NCI-H526 treated with DMSO at 0.1 percent for 48 hours (cell line): ENCODE data around the gene PPM1M.
"Not testable (repeated sequence)": the region's sequence is repeated elsewhere in the genome, so short reads cannot be mapped to it uniquely, and the experiment has no call there.

Source experiments
- DNase-seq: peaks from one replicate; lab custom pipeline; 2025; lab: John Stamatoyannopoulos, UW

PPM1M gene

GRCh38 chr3:52247409-52248164 is 2.0 kb downstream of the PPM1M start:
- no peak for DNase-seq

GRCh38 chr3:52248165-52248541 is 2.6 kb downstream of the PPM1M start:
- DNase-seq: no peak

GRCh38 chr3:52248816-52249547 is 3.4 kb downstream of the PPM1M start:
- DNase-seq: no peak

GRCh38 chr3:52249683-52250082 is 4.1 kb downstream of the PPM1M start:
- no peak for DNase-seq

- no peak for DNase-seq
These were observed 4.6 kb downstream of the PPM1M start for GRCh38 chr3:52250122-52250521.

- DNase-seq: no peak
These were observed 8.1 kb downstream of the PPM1M start for GRCh38 chr3:52253314-52254304.

GRCh38 chr3:52254608-52255007 is 9.0 kb downstream of the PPM1M start:
- no peak for DNase-seq

- DNase-seq: no peak
These were observed 10.6 kb downstream of the PPM1M start for GRCh38 chr3:52256159-52256558.

GRCh38 chr3:52256622-52257021 is 11.1 kb downstream of the PPM1M start:
- DNase-seq: no peak

GRCh38 chr3:52257911-52258310 is 12.4 kb downstream of the PPM1M start:
- no peak for DNase-seq

- no peak for DNase-seq
These were observed 13.5 kb downstream of the PPM1M start for GRCh38 chr3:52259035-52259434.

- no peak for DNase-seq
These were observed 13.9 kb downstream of the PPM1M start for GRCh38 chr3:52259448-52259847.

- no peak for DNase-seq
These were observed 16.9 kb downstream of the PPM1M start for GRCh38 chr3:52262447-52262846.

- no peak for DNase-seq
These were observed 19.8 kb downstream of the PPM1M start for GRCh38 chr3:52265387-52265786.

- no peak for DNase-seq
These were observed 22.5 kb downstream of the PPM1M start for GRCh38 chr3:52268036-52268435.

- no peak for DNase-seq
These were observed 24.2 kb downstream of the PPM1M start for GRCh38 chr3:52269776-52270175.

GRCh38 chr3:52270252-52270754 is 24.7 kb downstream of the PPM1M start:
- DNase-seq: no peak

GRCh38 chr3:52272172-52272571 is 26.6 kb downstream of the PPM1M start:
- not testable (repeated sequence) for DNase-seq

- no peak for DNase-seq
These were observed 27.3 kb downstream of the PPM1M start for GRCh38 chr3:52272831-52273230.

- not testable (repeated sequence) for DNase-seq
These were observed 29.2 kb downstream of the PPM1M start for GRCh38 chr3:52274781-52275180.

- DNase-seq: peak; percentile 29
These were observed 31.8 kb downstream of the PPM1M start for GRCh38 chr3:52277071-52277964.
